Fibroblast of lung (primary cell): ENCODE measurements around the gene CYP4F11. TPM values are rescaled to one million over a fixed set of nuclear protein-coding genes. Genes with fewer than 3 reads are reported as not detected.

Experiments
- DNase-seq, 2 donors: peaks; one replicate each; pipeline versions ENCODE4 v3.0.0 to v3.0.0-alpha.2; 2010; ENCODE audit warnings: low read depth in 2 of 2
- H2AFZ ChIP-seq: 2 replicates; pipeline ENCODE4 v1.5.1; 2012; ENCODE audit warnings: low read length, control low read depth, inconsistent platforms
- H3K27ac ChIP-seq: 2 replicates; pipeline ENCODE4 v1.5.1; 2011; ENCODE audit warnings: low read length, control low read depth; ENCODE audit not compliant: insufficient read depth
- H3K27me3 ChIP-seq: 2 replicates; pipeline ENCODE4 v1.5.1; 2011; ENCODE audit warnings: mild to moderate bottlenecking, low read length; ENCODE audit not compliant: control insufficient read depth, insufficient read depth
- H3K36me3 ChIP-seq: 2 replicates; pipeline ENCODE4 v1.5.1; 2011; ENCODE audit warnings: low read length; ENCODE audit not compliant: control insufficient read depth, insufficient read depth
- H3K4me1 ChIP-seq: 2 replicates; pipeline ENCODE4 v1.5.1; 2011; ENCODE audit warnings: low read length; ENCODE audit not compliant: control insufficient read depth, insufficient read depth; ENCODE audit errors: extremely low read depth
- H3K4me2 ChIP-seq: 2 replicates; pipeline ENCODE4 v1.5.1; 2011; ENCODE audit warnings: low read length, control low read depth; ENCODE audit not compliant: insufficient read depth; ENCODE audit errors: extremely low read depth
- H3K4me3 ChIP-seq, 4 experiments: fragments of 200-600 bp in 1 of 4; sonication (generic) in 1 of 4; replicated peaks in 1 of 4; 2 replicates each; pipeline ENCODE4 v1.5.1; 2011 to 2016; ENCODE audit warnings: low read length in 4 of 4, low read depth in 3 of 4, mild to moderate bottlenecking in 3 of 4, control low read depth in 2 of 4, inconsistent platforms in 1 of 4, mixed read lengths in 1 of 4; ENCODE audit not compliant: insufficient read depth in 1 of 4; ENCODE audit errors: control extremely low read depth in 1 of 4
- H3K79me2 ChIP-seq: 2 replicates; pipeline ENCODE4 v1.5.1; 2012; ENCODE audit warnings: mild to moderate bottlenecking, low read length, inconsistent platforms; ENCODE audit not compliant: control insufficient read depth, insufficient read depth
- H3K9ac ChIP-seq: 2 replicates; pipeline ENCODE4 v1.5.1; 2011; ENCODE audit warnings: mild to moderate bottlenecking, low read length, control low read depth; ENCODE audit not compliant: insufficient read depth
- H3K9me3 ChIP-seq: 2 replicates; pipeline ENCODE4 v1.5.1; 2012; ENCODE audit warnings: low read depth, low read length; ENCODE audit not compliant: control insufficient read depth, insufficient read depth
- H4K20me1 ChIP-seq: 2 replicates; pipeline ENCODE4 v1.5.1; 2011; ENCODE audit warnings: low read length; ENCODE audit not compliant: control insufficient read depth, insufficient read depth; ENCODE audit errors: extremely low read depth
- EZH2 ChIP-seq: IDR thresholded peaks from 2 replicates; pipeline ENCODE4 v1.5.1; 2012; ENCODE audit warnings: low read length, control low read depth, mild to moderate bottlenecking; ENCODE audit errors: missing control alignments
- polyA plus RNA-seq, 2 donors: library from polyadenylated mRNA; depleted of rRNA in 1 of 2; stranded (reverse) in 1 of 2; unstranded in 1 of 2; fragments of >200 nt; gene quantifications; 2 replicates each; pipeline ENCODE4 v1.2.1, GENCODE V29; 2011 to 2012; ENCODE audit warnings: missing spikeins in 1 of 2
- total RNA-seq: library from RNA; depleted of rRNA; stranded (reverse); fragments of >200 nt; gene quantifications from 2 replicates; pipeline ENCODE4 v1.2.1, GENCODE V29; 2014
- TF ChIP-seq, protein P1 (sequence below), 2 donors: IDR thresholded peaks in 1 of 2; conservative IDR thresholded peaks in 1 of 2; 1 replicate in 1 of 2; 2 replicates in 1 of 2; pipeline ENCODE4 v1.5.1; 2011 to 2012; ENCODE audit warnings: low read length in 2 of 2, control low read depth in 1 of 2, inconsistent platforms in 1 of 2, low read depth in 1 of 2, mild to moderate bottlenecking in 1 of 2

The CYP4F11 gene
- total and polyA plus RNA-seq, 2 donors (not counting 1 experiment from before 2014, with no cell fraction given), result not detected

DNA sequence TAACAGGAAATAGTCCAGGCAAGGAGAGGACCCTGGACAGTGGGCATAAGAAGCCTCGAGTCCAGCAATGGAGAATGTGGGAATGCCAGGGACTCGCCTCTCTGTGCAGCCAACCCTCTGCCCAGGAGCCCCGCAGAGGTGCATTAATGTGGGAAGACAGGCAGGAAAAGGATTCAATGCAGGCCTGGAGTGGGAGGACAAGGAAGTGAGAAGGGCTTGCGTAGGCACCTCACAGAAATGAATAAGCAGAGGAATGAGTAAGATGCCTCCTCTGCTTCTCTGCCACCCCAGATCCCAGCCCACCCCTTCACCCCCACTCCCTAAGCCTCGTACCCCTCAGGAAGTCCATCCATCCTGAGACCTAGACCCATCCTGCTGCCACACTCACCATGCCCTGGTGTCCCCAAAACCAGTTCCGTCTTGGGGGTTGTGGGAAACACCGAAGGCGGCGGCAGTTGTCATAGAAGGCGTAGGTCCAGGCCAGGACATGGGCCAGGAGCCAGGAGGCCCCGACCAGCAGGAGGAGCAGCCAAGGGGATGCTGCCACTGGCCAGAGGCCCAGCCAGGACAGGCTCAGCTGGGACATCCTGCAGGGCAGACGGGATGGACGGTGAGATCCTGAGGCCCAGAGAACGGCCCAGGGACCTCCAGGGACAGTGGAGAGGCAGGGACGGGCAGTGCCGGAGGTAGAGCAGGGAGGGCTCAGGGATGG lies 37.1 kb downstream of the CYP4F11 start:
- no peaks in the 10 kb centered on the region for H3K36me3 ChIP-seq
- no peak overlapping the region for H2AFZ ChIP-seq
- no peaks in the 10 kb centered on the region for H3K4me1 ChIP-seq
- DNase-seq, result no peak
- H3K4me3 ChIP-seq, result no peak overlapping the region
- no peaks in the 10 kb centered on the region for H3K27me3 ChIP-seq
- H3K9me3 ChIP-seq, result no peaks in the 10 kb centered on the region
- H3K79me2 ChIP-seq, result no peaks in the 10 kb centered on the region
- no peak overlapping the region for H3K4me2 ChIP-seq
- no peak for TF ChIP-seq EZH2
- TF ChIP-seq, protein P1, sequence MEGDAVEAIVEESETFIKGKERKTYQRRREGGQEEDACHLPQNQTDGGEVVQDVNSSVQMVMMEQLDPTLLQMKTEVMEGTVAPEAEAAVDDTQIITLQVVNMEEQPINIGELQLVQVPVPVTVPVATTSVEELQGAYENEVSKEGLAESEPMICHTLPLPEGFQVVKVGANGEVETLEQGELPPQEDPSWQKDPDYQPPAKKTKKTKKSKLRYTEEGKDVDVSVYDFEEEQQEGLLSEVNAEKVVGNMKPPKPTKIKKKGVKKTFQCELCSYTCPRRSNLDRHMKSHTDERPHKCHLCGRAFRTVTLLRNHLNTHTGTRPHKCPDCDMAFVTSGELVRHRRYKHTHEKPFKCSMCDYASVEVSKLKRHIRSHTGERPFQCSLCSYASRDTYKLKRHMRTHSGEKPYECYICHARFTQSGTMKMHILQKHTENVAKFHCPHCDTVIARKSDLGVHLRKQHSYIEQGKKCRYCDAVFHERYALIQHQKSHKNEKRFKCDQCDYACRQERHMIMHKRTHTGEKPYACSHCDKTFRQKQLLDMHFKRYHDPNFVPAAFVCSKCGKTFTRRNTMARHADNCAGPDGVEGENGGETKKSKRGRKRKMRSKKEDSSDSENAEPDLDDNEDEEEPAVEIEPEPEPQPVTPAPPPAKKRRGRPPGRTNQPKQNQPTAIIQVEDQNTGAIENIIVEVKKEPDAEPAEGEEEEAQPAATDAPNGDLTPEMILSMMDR (conservative IDR thresholded peaks at IDR 0.05 in 1 of 2, IDR thresholded peaks at IDR 0.05 in 1 of 2; ENCODE audit: low read depth in 1 of 2, low read length in 2 of 2), result no peak
- H3K9ac ChIP-seq, result no peak overlapping the region
- H4K20me1 ChIP-seq, result no peaks in the 10 kb centered on the region
- no peak overlapping the region for H3K27ac ChIP-seq

DNA sequence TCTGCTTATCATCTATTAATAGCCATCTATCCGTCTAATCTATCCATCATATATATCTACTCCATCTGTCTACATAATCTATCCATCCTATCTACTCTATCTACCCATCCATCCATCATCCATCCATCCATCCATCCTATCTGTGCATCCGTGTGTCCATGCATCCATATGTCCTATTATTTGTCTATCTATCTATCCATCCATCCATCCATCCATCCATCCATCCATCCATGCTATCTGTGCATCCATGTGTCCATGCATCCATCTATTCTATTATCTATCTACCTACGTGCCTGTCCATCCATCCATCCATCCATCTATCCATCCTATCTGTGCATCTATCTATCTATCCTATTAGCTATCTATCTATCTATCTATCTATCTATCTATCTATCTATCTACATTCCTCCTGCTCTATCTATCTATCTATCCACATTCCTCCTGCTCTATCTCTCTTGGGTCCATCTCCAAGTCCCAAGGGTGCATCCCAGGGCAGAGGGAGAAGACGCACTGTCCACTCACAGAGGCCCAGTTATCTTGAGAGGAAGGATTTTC lies 38.4 kb downstream of the CYP4F11 start:
- H3K4me3 ChIP-seq, result no peak overlapping the region
- no peaks in the 10 kb centered on the region for H3K36me3 ChIP-seq
- no peak overlapping the region for H3K4me2 ChIP-seq
- no peaks in the 10 kb centered on the region for H3K9me3 ChIP-seq
- no peaks in the 10 kb centered on the region for H3K27me3 ChIP-seq
- no peaks in the 10 kb centered on the region for H3K4me1 ChIP-seq
- H3K79me2 ChIP-seq, result no peaks in the 10 kb centered on the region
- TF ChIP-seq EZH2, result no peak
- TF ChIP-seq, protein P1 (conservative IDR thresholded peaks at IDR 0.05 in 1 of 2, IDR thresholded peaks at IDR 0.05 in 1 of 2; ENCODE audit: low read depth in 1 of 2, low read length in 2 of 2), result no peak
- DNase-seq, result no peak
- no peak overlapping the region for H3K9ac ChIP-seq
- H2AFZ ChIP-seq, result no peak overlapping the region
- no peak overlapping the region for H3K27ac ChIP-seq
- no peaks in the 10 kb centered on the region for H4K20me1 ChIP-seq

DNA sequence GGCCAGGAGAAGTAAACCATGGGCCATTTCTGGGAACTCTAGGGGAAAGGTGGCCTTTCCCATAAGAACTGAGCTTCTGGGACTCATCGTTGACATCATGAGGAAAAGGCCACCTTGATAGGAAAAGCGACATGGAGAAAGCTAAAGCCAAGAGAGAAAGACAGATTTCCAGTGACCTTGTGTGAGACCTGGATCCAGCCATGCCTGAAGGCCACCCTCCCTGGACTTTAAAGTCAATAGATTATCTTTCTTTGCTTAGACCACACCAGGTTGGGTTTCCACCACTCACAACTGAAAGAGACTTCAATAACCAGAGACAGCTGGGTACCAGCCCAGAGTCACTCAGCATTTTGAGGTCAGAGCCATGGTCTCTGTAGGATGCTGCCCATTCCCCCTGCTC lies 40.0 kb downstream of the CYP4F11 start:
- Histone ChIP-seq H3K9me3 (no peaks in the 10 kb centered on the region), H3K27me3 (no peaks in the 10 kb centered on the region), H3K79me2 (no peaks in the 10 kb centered on the region), H3K4me3 (no peak overlapping the region), H3K27ac (no peak overlapping the region), H3K4me1 (no peaks in the 10 kb centered on the region), H3K36me3 (no peaks in the 10 kb centered on the region), H3K9ac (no peak overlapping the region), H2AFZ (no peak overlapping the region), H3K4me2 (no peak overlapping the region), H4K20me1 (no peaks in the 10 kb centered on the region)
- TF ChIP-seq EZH2, result no peak
- TF ChIP-seq, protein P1 (conservative IDR thresholded peaks at IDR 0.05 in 1 of 2, IDR thresholded peaks at IDR 0.05 in 1 of 2; ENCODE audit: low read depth in 1 of 2, low read length in 2 of 2), result no peak
- DNase-seq, result no peak
